SK-N-MC (cell line): ENCODE measurements around the gene PTPN7.

Source experiments
- EZH2 ChIP-seq: fragments of 200-600 bp; sonication (generic); IDR thresholded peaks from one replicate; pipeline ENCODE4 v1.6.1; 2017; ENCODE audit warnings: antibody characterized with exemption
- FOXP2 ChIP-seq: optimal IDR thresholded peaks from 2 replicates; pipeline ENCODE3; 2011; ENCODE audit warnings: mild to moderate bottlenecking, moderate library complexity; ENCODE audit not compliant: insufficient read depth; ENCODE audit errors: extremely low read length, control extremely low read depth
- POLR2AphosphoS5 ChIP-seq: IDR thresholded peaks from 2 replicates; pipeline ENCODE4 v1.6.1; 2012; ENCODE audit warnings: mild to moderate bottlenecking, low read depth, low read length, borderline replicate concordance

DNA sequence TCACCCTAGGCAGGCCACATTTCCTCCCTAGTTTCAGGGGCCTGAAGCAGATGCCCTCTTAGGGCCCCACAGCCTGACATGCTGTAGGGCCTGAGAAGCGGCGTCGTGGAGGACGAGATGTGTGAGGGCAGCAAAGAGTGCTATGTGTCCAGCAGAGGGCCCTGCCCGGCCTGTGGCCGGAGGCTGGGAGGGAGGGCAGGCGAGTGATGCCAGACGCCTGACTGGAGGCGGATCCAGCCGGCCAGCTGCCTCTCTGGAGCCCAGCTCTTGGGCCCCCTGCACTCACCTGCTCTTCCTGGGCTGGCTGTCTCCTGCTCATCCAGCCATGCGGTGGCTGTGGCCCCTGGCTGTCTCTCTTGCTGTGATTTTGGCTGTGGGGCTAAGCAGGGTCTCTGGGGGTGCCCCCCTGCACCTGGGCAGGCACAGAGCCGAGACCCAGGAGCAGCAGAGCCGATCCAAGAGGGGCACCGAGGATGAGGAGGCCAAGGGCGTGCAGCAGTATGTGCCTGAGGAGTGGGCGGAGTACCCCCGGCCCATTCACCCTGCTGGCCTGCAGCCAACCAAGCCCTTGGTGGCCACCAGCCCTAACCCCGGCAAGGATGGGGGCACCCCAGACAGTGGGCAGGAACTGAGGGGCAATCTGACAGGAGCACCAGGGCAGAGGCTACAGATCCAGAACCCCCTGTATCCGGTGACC is 37.6 kb downstream of the PTPN7 start, which contains the start of gene GPR37L1:
- TF ChIP-seq EZH2: no peak
- TF ChIP-seq POLR2AphosphoS5: no peak
- no peak for TF ChIP-seq FOXP2
